Ascending aorta (tissue), 2 donors: Measurements from ENCODE around the gene AHNAK2. TPM values are rescaled to one million over a fixed set of nuclear protein-coding genes. Genes with fewer than 3 reads are reported as not detected.

ENCODE experiments used
- DNase-seq, 2 donors: peaks; one replicate each; pipeline ENCODE4 v3.0.0-alpha.2; 2019; ENCODE audit warnings: low spot score in 2 of 2
- H3K27ac ChIP-seq, 2 donors: fragments of 200-600 bp; sonication (generic); one replicate each; pipeline ENCODE4 v1.5.1; 2016 to 2017; ENCODE audit warnings: mild to moderate bottlenecking in 1 of 2
- H3K27me3 ChIP-seq: fragments of 200-600 bp; sonication (generic); one replicate; pipeline ENCODE4 v1.5.1; 2017
- H3K36me3 ChIP-seq, 2 donors: fragments of 200-600 bp; sonication (generic); one replicate each; pipeline ENCODE4 v1.5.1; 2016
- H3K4me1 ChIP-seq, 2 donors: fragments of 200-600 bp; sonication (generic); one replicate each; pipeline ENCODE4 v1.5.1; 2016 to 2017; ENCODE audit warnings: mild to moderate bottlenecking in 1 of 2
- H3K4me3 ChIP-seq, 2 donors: fragments of 200-600 bp; sonication (generic); one replicate each; pipeline ENCODE4 v1.5.1; 2016 to 2017; ENCODE audit warnings: mild to moderate bottlenecking in 1 of 2
- H3K9me3 ChIP-seq, 2 donors: fragments of 200-600 bp; sonication (generic); one replicate each; pipeline ENCODE4 v1.5.1; 2016
- CTCF ChIP-seq, 3 experiments: fragments of 200-600 bp in 2 of 3; fragments of 450-650 bp in 1 of 3; sonication (generic) in 2 of 3; IDR thresholded peaks; one replicate each; pipeline ENCODE4 v1.5.1; 2016 to 2019; ENCODE audit warnings: antibody characterized with exemption in 3 of 3, mild to moderate bottlenecking in 1 of 3, moderate library complexity in 1 of 3
- intact Hi-C: fragments of 100-400 bp; cut with DNase I; formaldehyde crosslinking; loops from one replicate; pipeline ENCODE4 v1.15.1; 2023
- total RNA-seq: library from RNA; depleted of rRNA; stranded (reverse); fragments of >200 nt; gene quantifications from one replicate; pipeline ENCODE4 v1.1.0, GENCODE V29; 2016

AHNAK2 gene
- total RNA-seq, 1 donor from 2014 or later: 35.5 TPM

DNA sequence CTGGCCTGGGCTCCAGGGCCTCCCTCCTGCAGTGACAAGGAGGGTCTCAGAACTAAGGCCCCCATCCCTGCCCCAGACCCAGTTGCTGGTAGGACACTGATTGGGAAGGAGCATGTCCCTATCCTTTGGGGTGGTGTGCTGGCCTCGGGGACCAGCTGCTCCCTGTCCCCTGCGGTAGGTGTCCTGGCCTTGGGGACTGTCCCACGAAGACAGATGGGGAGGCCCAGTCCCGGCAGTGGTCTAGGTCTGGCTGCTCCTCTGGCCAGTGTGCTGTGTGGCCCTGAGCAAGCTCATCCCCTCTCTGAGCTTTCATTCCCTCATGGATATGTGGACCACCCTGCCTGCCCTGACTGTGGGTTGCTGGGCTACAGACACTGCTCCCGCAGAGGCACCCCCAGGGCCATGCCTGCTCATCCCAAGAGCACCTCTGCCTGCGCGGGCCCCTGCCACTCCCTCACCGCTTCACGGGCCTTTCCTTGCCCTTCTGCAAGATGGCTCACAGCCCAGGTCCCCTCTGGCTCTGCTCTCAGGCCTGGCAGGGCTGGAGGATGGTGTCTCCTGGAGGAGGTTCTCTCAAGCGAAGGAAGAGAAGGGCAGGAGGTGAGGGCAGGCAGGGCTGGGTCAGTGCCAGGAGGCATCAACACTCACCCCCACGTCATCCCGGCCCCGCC lies 12.5 kb downstream of the AHNAK2 start:
- Histone ChIP-seq H3K4me3 (no peak overlapping the region), H3K36me3 (no peaks in the 10 kb centered on the region), H3K27me3 (no peaks in the 10 kb centered on the region), H3K27ac (peak overlapping the region; percentile 80 to 92), H3K9me3 (no peaks in the 10 kb centered on the region), H3K4me1 (peaks cover 15 to 25% of the 10 kb centered on the region in 2 donors)
- no peak for TF ChIP-seq CTCF (IDR thresholded peaks at IDR 0.05)
- intact Hi-C loops: loop anchor here (2.0 kb wide), 1 partner anchor 31 kb away; no protein-coding TSS in a partner anchor
- DNase-seq: no peak

- no peaks in the 10 kb centered on the region for H3K36me3 ChIP-seq
- no peaks in the 10 kb centered on the region for H3K27me3 ChIP-seq
- intact Hi-C loops: no loop called here
- no peaks in the 10 kb centered on the region for H3K9me3 ChIP-seq
- no peak overlapping the region for H3K27ac ChIP-seq
- TF ChIP-seq CTCF (IDR thresholded peaks at IDR 0.05): no peak
- DNase-seq: no peak
- H3K4me1 ChIP-seq: peaks cover 15 to 23% of the 10 kb centered on the region in 2 donors
- H3K4me3 ChIP-seq: no peak overlapping the region
Measured at GRCh38 chr14:104964546-104964945, 13.6 kb downstream of the AHNAK2 start.

GRCh38 chr14:104957146-104958113 lies 20.7 kb downstream of the AHNAK2 start:
- Histone ChIP-seq H3K4me1 (no peaks in the 10 kb centered on the region), H3K9me3 (no peaks in the 10 kb centered on the region), H3K27me3 (no peaks in the 10 kb centered on the region), H3K4me3 (no peak overlapping the region), H3K36me3 (peaks cover 7 to 28% of the 10 kb centered on the region in 2 donors), H3K27ac (no peak overlapping the region)
- intact Hi-C loops: no loop called here
- TF ChIP-seq CTCF (IDR thresholded peaks at IDR 0.05): no peak
- DNase-seq: no peak

DNA sequence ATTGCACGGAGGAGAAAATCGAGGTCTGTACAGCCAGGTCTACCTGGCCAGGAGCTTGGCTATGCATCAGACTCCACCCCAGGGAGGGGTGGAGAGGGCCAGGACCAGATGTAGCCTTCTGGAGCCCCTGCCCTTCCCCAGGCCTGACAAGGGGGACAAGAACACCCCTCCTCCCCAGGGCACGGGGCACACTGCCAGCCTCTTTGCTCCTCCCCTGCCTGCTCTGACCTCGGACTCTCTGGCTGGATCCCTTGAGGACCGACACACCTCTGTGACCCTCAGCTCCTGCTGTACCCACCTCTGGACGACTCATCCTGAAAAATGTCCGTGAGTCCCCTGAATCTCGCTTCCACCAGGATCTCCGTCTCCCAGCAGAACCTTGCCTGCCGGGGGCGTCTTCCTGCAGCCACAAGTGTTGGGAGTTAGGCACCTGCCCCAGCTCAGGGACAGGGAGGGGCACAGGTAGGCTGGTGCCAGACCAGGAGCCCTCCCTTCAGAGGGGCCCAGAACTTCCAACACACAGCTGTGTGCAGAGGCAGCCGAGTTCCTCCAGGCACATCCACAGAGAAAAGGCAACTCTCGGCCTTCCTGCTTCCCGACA lies 21.8 kb downstream of the AHNAK2 start:
- Histone ChIP-seq H3K9me3 (no peaks in the 10 kb centered on the region), H3K27me3 (no peaks in the 10 kb centered on the region), H3K36me3 (peaks cover 7 to 28% of the 10 kb centered on the region in 2 donors), H3K4me3 (no peak overlapping the region), H3K27ac (no peak overlapping the region), H3K4me1 (no peaks in the 10 kb centered on the region)
- no peak for DNase-seq
- intact Hi-C loops: no loop called here
- no peak for TF ChIP-seq CTCF (IDR thresholded peaks at IDR 0.05)

GRCh38 chr14:104955396-104955770 lies 22.8 kb downstream of the AHNAK2 start:
- H3K4me3 ChIP-seq: no peak overlapping the region
- H3K36me3 ChIP-seq: peaks cover 7 to 28% of the 10 kb centered on the region in 2 donors
- no peak for TF ChIP-seq CTCF (IDR thresholded peaks at IDR 0.05)
- H3K27ac ChIP-seq: no peak overlapping the region
- intact Hi-C loops: no loop called here
- H3K9me3 ChIP-seq: no peaks in the 10 kb centered on the region
- no peak for DNase-seq
- H3K4me1 ChIP-seq: no peaks in the 10 kb centered on the region
- H3K27me3 ChIP-seq: no peaks in the 10 kb centered on the region
